NK-92 treated with Interleukin-12 subunit alpha and Interleukin-12 subunit beta, amount 100 ng/mL, for 24 hours (cell line): ENCODE results near the gene USP6NL.

Experiments used
- DNase-seq: peaks from one replicate; lab custom pipeline; 2025; lab: John Stamatoyannopoulos, UW

The USP6NL gene

GRCh38 chr10:11551104-11551503 lies 60.3 kb downstream of the USP6NL start:
- no peak for DNase-seq

DNA sequence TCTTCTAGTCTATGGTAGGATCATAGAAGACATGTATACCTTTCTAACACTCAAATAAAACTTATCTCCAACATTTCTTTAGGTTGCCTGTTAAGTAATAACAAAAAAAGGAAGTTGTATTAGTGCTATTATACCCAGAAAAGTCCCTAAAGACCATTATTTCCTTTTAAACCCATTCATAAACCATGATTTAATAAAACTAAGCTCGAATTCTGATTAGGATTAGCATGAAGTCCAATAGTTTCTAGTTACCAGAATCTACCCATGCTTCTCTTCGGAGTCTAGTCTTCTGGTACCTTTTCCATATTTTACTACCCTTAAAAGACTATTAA lies 62.7 kb downstream of the USP6NL start:
- DNase-seq = no peak

DNA sequence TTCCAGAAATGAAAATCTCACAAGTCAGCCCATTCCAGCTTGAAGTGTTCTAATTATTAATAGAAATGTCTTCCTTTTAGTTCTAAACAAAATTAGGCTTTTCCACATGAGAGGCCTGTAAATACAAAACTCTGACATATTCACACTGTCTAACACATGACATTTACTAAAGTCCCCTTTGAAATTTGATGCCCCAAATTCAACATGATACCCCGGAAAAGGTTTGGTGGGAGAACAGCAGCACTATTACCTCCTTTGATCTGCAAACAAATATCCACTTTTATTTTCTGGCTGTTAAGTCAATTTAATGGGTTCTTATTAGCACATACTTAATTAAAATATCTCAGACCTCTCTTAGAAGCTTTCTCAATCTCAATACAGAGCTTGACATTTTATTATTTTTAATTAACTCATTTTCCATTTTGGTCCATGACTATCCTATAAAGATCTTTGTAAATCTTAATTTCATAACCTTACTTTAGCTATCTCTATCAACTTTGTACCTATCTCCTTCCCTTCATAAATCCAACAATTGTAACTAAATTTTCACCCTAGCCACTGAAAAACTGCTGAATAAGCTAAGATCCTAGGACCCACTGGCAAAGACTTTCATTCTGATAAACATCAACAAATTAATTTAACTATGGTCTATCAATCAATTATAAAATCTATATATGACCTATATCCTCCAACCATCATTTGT lies 63.2 kb downstream of the USP6NL start:
- no peak for DNase-seq

- no peak for DNase-seq
Observed at GRCh38 chr10:11546581-11546980, 64.9 kb downstream of the USP6NL start.

DNA sequence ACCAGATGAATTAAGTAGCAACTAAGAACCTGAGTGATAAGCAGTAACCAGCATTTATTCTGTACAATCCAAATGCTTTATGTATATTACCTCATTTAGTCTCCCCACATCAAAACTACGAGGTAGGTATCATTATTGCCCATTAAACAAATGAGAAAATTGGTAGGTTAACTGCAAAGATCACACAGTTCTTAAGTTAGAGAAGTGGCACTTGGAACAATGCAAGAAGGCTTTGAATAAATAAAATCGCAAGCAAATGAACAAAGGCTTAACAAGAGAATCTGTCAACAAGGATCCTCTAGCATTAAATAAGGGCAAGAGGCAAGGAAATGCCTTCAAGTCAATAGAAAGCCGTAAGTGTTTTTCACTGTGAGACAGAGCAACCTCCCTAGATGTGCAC lies 70.2 kb downstream of the USP6NL start:
- no peak for DNase-seq

DNA sequence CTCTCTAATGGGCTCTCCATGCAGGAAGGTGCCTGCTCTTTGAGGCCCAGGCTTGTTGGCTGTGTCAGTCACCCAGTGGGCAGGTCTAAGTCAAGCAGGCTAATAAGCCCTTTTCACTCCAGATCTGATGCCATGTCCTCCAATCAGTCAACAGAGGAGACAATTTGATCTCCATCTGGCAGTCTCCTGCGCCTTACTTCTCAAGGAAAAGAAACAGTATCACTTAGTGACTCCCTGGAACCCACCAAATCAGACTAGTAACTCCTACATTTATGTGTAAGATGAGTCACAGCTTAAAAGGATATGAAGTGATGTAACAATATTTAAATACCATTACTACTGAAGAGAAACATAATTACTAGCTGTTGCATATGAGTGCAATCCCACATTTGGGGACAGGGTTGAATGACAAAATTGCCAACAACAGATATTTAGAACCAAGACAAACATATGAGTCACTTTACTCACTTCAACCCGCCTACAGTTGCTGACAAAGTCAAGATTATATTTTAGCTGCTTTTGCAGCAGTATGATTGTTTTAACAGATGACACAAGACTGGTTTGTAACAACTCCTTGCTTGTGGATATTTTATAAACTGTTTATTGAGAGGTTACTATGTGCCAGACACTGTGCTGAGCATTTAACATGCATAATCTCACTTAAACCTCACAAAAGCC lies 72.1 kb downstream of the USP6NL start:
- DNase-seq = no peak

DNA sequence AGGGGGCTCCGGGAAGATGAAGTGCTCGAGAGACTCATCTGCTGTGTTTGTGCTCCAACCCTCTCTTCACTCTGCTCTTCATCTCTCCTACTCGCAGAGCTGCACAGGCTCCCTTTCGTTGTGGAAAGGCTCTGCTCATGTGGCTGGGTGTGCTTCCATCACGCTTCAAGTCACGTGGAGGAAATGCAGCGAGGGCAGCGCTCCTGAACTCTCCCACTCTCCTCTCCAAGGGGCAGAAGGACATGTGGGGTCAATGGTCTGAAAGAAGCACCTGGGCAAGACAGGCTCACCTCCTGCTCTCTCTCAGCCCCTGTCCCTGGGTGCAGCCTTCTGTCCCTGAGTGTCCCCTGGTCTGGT lies 72.6 kb downstream of the USP6NL start:
- DNase-seq = no peak

GRCh38 chr10:11536228-11536627 lies 75.2 kb downstream of the USP6NL start:
- DNase-seq = no peak

GRCh38 chr10:11535346-11535959 lies 76.0 kb downstream of the USP6NL start:
- no peak for DNase-seq

DNA sequence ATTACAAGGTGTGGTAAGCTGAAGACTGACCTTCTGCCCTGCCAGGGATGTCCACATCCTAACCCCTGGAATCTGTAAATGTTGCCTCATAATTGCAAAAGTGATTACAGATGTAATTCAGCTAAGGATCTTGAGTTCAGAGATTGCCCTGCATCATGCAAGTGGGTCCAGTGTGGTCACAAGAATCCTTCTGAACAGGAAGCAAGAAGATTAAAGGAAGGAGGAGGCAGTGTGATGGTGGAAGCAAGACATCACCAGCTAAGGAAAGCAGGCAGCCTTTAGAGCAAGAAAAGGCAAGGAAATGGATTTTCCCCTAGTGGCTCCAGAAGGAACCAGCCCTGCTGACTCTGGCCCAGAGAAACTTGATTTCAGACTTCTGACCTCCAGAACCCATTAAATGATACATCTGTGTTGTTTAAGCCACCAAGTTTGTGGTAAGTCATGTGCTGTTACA lies 78.1 kb downstream of the USP6NL start:
- no peak for DNase-seq

DNA sequence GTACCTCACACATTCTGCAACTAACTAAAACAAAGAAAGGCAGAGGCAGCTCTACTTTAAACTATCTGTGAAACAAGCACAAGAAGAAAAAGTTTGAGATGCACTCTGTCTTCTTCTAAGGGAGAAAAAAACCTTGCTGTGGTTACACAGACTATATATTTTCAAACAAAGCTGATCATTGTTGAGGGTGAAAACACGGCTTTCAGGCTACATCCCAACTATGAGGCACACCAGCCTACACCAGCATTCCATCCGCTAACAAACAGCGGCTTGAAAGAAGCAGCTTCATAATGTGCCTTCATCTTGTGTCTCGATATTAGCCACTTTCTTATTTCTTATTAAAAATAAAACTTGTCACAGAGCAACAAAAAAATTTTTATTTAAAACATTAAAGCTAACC lies 79.1 kb downstream of the USP6NL start:
- DNase-seq = no peak

DNA sequence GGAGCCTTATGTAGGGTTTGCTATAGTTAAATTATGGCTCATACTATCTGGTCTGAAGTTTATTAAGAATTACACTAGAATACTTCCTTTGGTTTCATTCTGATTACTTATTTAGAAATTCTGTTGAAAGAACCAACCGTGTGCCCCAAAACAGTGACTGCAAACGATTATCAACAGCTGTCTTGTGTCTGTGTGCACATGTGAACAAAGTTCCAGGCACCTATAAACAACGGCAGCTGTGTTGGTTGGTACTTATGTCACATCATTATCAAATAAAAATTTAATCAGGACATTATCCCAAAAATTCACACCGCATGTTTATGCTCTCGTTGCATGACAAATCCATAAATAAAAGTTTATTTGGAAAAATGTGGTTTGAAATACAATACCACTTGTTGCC lies 80.6 kb downstream of the USP6NL start:
- DNase-seq = no peak

GRCh38 chr10:11529276-11529903 lies 82.1 kb downstream of the USP6NL start:
- DNase-seq = no peak

- DNase-seq = no peak
Observed at GRCh38 chr10:11528286-11528685, 83.2 kb downstream of the USP6NL start.

DNA sequence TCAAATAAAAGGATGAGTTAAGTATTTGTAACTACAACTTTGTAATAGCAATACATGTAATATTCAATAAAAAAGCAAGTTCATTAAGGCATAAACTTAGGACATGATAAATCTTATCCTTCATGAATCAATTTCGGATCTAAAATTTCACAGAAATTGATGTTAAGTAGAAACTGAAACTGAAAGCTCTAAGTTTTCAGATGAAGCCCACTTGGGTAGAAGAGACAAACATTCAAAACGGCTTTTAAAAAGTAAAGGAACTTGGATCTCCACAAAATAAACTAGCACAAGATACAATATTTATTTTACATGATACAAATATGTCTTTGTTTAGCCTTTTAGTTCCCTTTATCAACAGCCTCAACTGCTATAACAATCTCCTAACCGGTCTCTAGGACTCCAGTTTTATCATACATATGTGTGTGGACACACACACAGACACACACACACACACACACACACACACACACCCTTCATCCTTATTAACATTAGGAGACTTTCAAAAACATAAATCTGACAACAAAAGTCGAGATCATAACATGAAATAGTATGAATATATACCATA lies 83.7 kb downstream of the USP6NL start:
- DNase-seq = no peak

DNA sequence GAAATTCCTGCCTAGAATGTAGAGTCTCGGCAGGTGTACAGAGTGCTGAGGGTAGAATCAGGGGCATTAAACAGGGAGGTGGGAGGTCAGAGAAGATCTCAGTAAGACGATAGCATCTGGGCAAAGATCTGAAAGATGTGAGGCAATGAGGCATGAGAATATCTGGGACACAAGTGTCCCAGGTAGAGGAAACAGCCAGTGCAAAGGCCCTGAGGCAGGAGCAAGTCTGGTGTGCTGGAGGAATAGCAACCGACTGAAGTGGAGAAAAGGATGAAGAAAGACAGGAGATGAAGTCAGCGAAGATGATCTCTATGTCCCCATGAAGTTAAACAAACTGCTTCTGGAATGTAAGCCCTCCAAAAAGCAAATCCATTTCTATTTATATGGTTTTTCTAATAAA lies 84.4 kb downstream of the USP6NL start:
- no peak for DNase-seq

DNA sequence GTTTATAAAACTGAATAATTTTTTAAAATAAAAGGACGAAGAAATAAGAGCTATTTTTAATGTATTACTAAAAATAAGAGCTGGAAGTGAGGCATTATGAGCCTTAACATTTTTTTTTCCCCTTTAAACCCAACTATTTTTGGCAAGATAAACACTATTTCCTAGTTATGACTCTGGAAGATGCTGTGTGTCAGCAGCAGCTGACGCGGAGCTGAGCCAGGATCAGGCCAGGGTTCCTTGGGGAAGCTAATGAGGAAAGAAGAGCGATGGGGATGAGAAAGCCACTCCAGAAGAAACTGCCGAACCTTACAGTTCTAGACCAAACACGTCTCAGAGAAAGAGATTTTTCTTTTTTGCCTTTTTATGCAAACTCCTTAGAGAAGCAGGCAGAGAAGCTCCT lies 85.9 kb downstream of the USP6NL start:
- no peak for DNase-seq

GRCh38 chr10:11522821-11523245 lies 88.6 kb downstream of the USP6NL start:
- no peak for DNase-seq

DNA sequence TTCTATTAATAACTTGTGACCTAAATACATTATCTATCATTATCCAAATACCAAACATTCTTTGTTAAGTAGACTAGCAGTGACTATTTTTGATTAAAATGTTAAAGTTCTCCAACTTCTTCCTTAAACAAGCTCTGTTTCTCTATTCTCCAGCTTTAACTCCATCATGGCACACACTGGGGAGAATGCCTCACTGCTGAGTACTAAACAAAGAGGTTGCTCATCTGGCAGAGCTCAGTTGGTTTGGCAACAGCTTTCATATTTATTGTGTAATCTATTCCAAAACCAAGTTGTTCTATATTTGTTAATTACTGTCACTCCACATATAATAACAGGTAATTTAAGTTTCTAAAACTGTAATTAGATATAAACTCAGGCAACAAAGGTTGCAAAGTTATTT lies 89.6 kb downstream of the USP6NL start:
- no peak for DNase-seq

DNA sequence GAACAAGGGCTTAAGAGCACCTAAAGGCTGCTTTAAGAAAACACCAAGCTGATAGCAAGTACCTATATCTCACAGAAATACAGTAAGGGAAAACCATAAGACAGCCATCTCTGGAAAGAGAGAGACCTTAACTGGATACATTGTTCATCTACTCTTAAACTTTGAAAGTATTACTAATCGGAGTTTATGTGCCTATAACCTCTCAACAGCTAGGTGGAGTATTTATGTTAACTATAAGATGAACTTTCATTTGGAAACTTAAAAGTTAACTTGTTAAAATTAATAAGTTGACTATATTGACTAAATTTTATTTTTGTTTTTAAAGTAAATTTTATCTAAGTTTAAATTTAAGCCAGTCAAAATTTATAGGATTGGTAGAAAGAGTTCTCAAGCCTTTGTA lies 90.6 kb downstream of the USP6NL start:
- no peak for DNase-seq

DNA sequence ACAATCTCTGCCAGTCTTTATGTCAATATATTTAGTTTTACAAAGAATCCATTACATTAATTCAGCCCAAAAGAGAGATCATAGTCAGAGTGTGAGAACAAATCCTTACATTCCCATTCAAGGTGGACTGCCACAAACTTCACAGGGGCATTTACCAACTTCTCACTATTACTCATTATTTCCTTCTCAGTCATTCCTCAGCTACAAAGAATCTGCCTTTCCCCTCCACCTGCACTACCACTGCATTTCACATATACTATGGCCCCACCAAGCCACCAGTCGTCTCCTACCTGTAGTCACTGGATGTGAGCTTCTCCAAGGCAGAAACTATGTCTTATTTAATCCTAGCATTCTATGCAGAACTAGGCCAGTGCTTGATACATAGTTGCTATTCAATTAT lies 94.3 kb downstream of the USP6NL start:
- no peak for DNase-seq

DNA sequence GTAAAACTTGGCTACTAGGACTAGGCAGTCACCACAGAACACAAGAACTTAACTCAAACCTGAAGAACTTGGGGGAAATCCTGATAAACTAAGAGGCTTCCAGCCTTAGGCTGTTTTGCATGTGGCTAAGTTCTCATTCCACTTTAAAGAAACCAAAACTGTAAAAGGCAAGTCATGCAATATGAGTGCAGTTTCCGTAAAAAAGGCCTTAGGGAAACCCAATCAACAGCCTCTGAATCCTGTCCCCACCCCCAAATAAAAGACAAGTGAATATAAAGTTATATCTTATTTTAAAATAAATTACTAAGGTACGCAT lies 95.1 kb downstream of the USP6NL start:
- DNase-seq = no peak
